H9 (cell line): ENCODE data around the gene MKRN1. TPM values are rescaled to one million over a fixed set of nuclear protein-coding genes. Genes with fewer than 3 reads are reported as not detected.

Experiments
- DNase-seq: peaks from one replicate; pipeline ENCODE4 v3.0.0-alpha.2; 2017
- H2AFZ ChIP-seq: one replicate; pipeline ENCODE4 v1.6.1; 2013; ENCODE audit warnings: mild to moderate bottlenecking, low read length, control low read depth, moderate library complexity
- H2AK5ac ChIP-seq: 2 replicates; pipeline ENCODE4 v1.6.1; 2013; ENCODE audit warnings: low read length, control low read depth, mixed read lengths; ENCODE audit not compliant: insufficient read length
- H2BK120ac ChIP-seq: one replicate; pipeline ENCODE4 v1.6.1; 2013; ENCODE audit warnings: low read depth, mild to moderate bottlenecking, low read length, control low read depth, inconsistent platforms; ENCODE audit not compliant: poor library complexity, severe bottlenecking
- H2BK12ac ChIP-seq: 2 replicates; pipeline ENCODE4 v1.6.1; 2013; ENCODE audit warnings: low read length, control low read depth, mixed read lengths, low read depth; ENCODE audit not compliant: insufficient read length
- H2BK15ac ChIP-seq: 2 replicates; pipeline ENCODE4 v1.6.1; 2013; ENCODE audit warnings: low read depth, low read length, control low read depth
- H2BK20ac ChIP-seq: one replicate; pipeline ENCODE4 v1.6.1; 2013; ENCODE audit warnings: low read depth, mild to moderate bottlenecking, low read length, control low read depth, inconsistent platforms; ENCODE audit not compliant: poor library complexity, severe bottlenecking
- H2BK5ac ChIP-seq: 2 replicates; pipeline ENCODE4 v1.6.1; 2013; ENCODE audit warnings: low read length, control low read depth, mixed read lengths; ENCODE audit not compliant: insufficient read length
- H3K14ac ChIP-seq: 2 replicates; pipeline ENCODE4 v1.6.1; 2013; ENCODE audit warnings: low read length, control low read depth; ENCODE audit not compliant: insufficient read depth
- H3K18ac ChIP-seq: 2 replicates; pipeline ENCODE4 v1.6.1; 2013; ENCODE audit warnings: low read depth, mild to moderate bottlenecking, mixed read lengths, low read length, control low read depth; ENCODE audit not compliant: insufficient read length
- H3K23ac ChIP-seq: 2 replicates; pipeline ENCODE4 v1.6.1; 2013; ENCODE audit warnings: low read length, control low read depth, mixed read lengths, low read depth; ENCODE audit not compliant: insufficient read length
- H3K23me2 ChIP-seq: 2 replicates; pipeline ENCODE4 v1.6.1; 2013; ENCODE audit warnings: low read depth, mild to moderate bottlenecking, mixed read lengths, low read length, control low read depth; ENCODE audit not compliant: insufficient read length, poor library complexity, severe bottlenecking
- H3K27ac ChIP-seq: 2 replicates; pipeline ENCODE4 v1.5.1; 2013; ENCODE audit warnings: low read length, control low read depth, mixed read lengths, low read depth; ENCODE audit not compliant: insufficient read length
- H3K27me3 ChIP-seq: 2 replicates; pipeline ENCODE4 v1.6.1; 2013; ENCODE audit warnings: low read length, control low read depth, inconsistent platforms; ENCODE audit not compliant: insufficient read depth
- H3K4ac ChIP-seq: 2 replicates; pipeline ENCODE4 v1.6.1; 2013; ENCODE audit warnings: low read depth, mild to moderate bottlenecking, control low read depth, inconsistent platforms, low read length, moderate library complexity
- H3K4me1 ChIP-seq: 2 replicates; pipeline ENCODE4 v1.6.1; 2013; ENCODE audit warnings: low read length, control low read depth, inconsistent platforms; ENCODE audit not compliant: insufficient read depth
- H3K4me2 ChIP-seq: 2 replicates; pipeline ENCODE4 v1.6.1; 2013; ENCODE audit warnings: low read length, control low read depth, mixed read lengths; ENCODE audit not compliant: insufficient read length, insufficient read depth
- H3K56ac ChIP-seq: 2 replicates; pipeline ENCODE4 v1.6.1; 2013; ENCODE audit warnings: low read depth, mild to moderate bottlenecking, mixed read lengths, low read length, control low read depth; ENCODE audit not compliant: insufficient read length
- H3K79me1 ChIP-seq: 2 replicates; pipeline ENCODE4 v1.6.1; 2013; ENCODE audit warnings: low read depth, mild to moderate bottlenecking, moderate library complexity, low read length, control low read depth, inconsistent platforms; ENCODE audit not compliant: insufficient read depth, poor library complexity, severe bottlenecking
- H3K79me2 ChIP-seq: 2 replicates; pipeline ENCODE4 v1.6.1; 2013; ENCODE audit warnings: low read length, control low read depth, inconsistent platforms; ENCODE audit not compliant: insufficient read depth
- H3K9ac ChIP-seq: 2 replicates; pipeline ENCODE4 v1.6.1; 2013; ENCODE audit warnings: low read length, control low read depth, mixed read lengths; ENCODE audit not compliant: insufficient read length; ENCODE audit errors: extremely low read depth
- H3K9me3 ChIP-seq: one replicate; pipeline ENCODE4 v1.6.1; 2013; ENCODE audit warnings: low read depth, low read length, inconsistent platforms; ENCODE audit not compliant: control insufficient read depth
- H3T11ph ChIP-seq: one replicate; pipeline ENCODE4 v1.6.1; 2013; ENCODE audit warnings: mild to moderate bottlenecking, low read length, control low read depth, inconsistent platforms
- H4K20me1 ChIP-seq: one replicate; pipeline ENCODE4 v1.6.1; 2013; ENCODE audit not compliant: control insufficient read depth, insufficient read length, insufficient read depth
- H4K5ac ChIP-seq: 2 replicates; pipeline ENCODE4 v1.6.1; 2013; ENCODE audit warnings: low read depth, mild to moderate bottlenecking, mixed read lengths, low read length, control low read depth; ENCODE audit not compliant: insufficient read length
- H4K8ac ChIP-seq: replicated peaks from 2 replicates; pipeline ENCODE4 v1.6.1; 2013; ENCODE audit warnings: low read length, control low read depth, mixed read lengths, low read depth; ENCODE audit not compliant: insufficient read length
- H4K91ac ChIP-seq: 2 replicates; pipeline ENCODE4 v1.6.1; 2013; ENCODE audit warnings: low read depth, mild to moderate bottlenecking, moderate library complexity, mixed read lengths, low read length, control low read depth; ENCODE audit not compliant: insufficient read length
- H3K27ac Mint-ChIP-seq, 3 experiments: 2 replicates in 2 of 3; 3 replicates in 1 of 3; pipeline ENCODE4 v1.8.0; 2020 to 2021; ENCODE audit warnings: mixed read lengths in 3 of 3, mild to moderate bottlenecking in 1 of 3, moderate library complexity in 1 of 3
- H3K27me3 Mint-ChIP-seq: 2 replicates; pipeline ENCODE4 v1.8.0; 2021; ENCODE audit warnings: low read depth, mild to moderate bottlenecking, moderate library complexity, mixed read lengths
- H3K36me3 Mint-ChIP-seq, 3 experiments: 2 replicates in 2 of 3; 3 replicates in 1 of 3; pipeline ENCODE4 v1.8.0; 2020 to 2021; ENCODE audit warnings: low read depth in 3 of 3, mixed read lengths in 3 of 3; ENCODE audit not compliant: insufficient read depth in 1 of 3
- H3K4me1 Mint-ChIP-seq, 2 experiments: 2 replicates each; pipeline ENCODE4 v1.8.0; 2020; ENCODE audit warnings: mixed read lengths in 2 of 2
- H3K4me3 Mint-ChIP-seq, 2 experiments: 2 replicates in 1 of 2; 3 replicates in 1 of 2; pipeline ENCODE4 v1.8.0; 2020 to 2021; ENCODE audit warnings: mild to moderate bottlenecking in 2 of 2, mixed read lengths in 2 of 2, moderate library complexity in 1 of 2
- H3K9me3 Mint-ChIP-seq, 2 experiments: 2 replicates in 1 of 2; 3 replicates in 1 of 2; pipeline ENCODE4 v1.8.0; 2020; ENCODE audit warnings: mild to moderate bottlenecking in 2 of 2, mixed read lengths in 2 of 2, moderate library complexity in 1 of 2
- CTCF ChIP-seq: fragments of 200-600 bp; sonication (generic); conservative IDR thresholded peaks from 3 replicates; pipeline ENCODE4 v1.8.0; 2021; ENCODE audit warnings: antibody characterized with exemption, mild to moderate bottlenecking
- WGBS: extraction: QIAGEN DNeasy Blood & Tissue Kit; methylation state at CpG from one replicate; pipeline ENCODE4 v1.1.7; 2013; ENCODE audit warnings: missing lambda C conversion rate, low lambda C conversion rate, mixed read lengths; ENCODE audit not compliant: insufficient read length; ENCODE audit errors: extremely low coverage; 5-methylcytosine and 5-hydroxymethylcytosine counted together
- total RNA-seq: library from RNA; stranded (reverse); gene quantifications from 2 replicates; pipeline ENCODE4 v1.2.1, GENCODE V29; 2021

Gene MKRN1
- total RNA-seq, 1 experiment from 2014 or later, result 106 TPM

- no peak for DNase-seq
- H3K23ac ChIP-seq, result no peak overlapping the region
- H3K36me3 Mint-ChIP-seq, result peaks cover 1 to 6% (median 1%) of the 10 kb centered on the region in 3 experiments; a peak in 6 of 7 replicates
- no peak overlapping the region for H3K18ac ChIP-seq
- H2BK20ac ChIP-seq, result no peak overlapping the region
- H2BK120ac ChIP-seq, result no peak overlapping the region
- H3K14ac ChIP-seq, result no peak overlapping the region
- peak overlapping the region; percentile 84 to 90 for H3K4me3 Mint-ChIP-seq
- no peak overlapping the region for H2BK12ac ChIP-seq
- no peak overlapping the region for H3K27ac ChIP-seq
- H2BK15ac ChIP-seq, result no peak overlapping the region
- no peaks in the 10 kb centered on the region for H3K23me2 ChIP-seq
- no peak overlapping the region for H2BK5ac ChIP-seq
- H3K4me2 ChIP-seq, result no peak overlapping the region
- H3K4me1 ChIP-seq, result no peaks in the 10 kb centered on the region; the same call in 1 of the 2 replicates
- H3K27me3 ChIP-seq, result no peaks in the 10 kb centered on the region
- no peak overlapping the region for H2AK5ac ChIP-seq
- H3K56ac ChIP-seq, result no peak overlapping the region
- WGBS, result no CpG with 5 or more reads among the region's 11 CpGs
- H4K91ac ChIP-seq, result no peak overlapping the region
- no peak for TF ChIP-seq CTCF
- H3K4me1 Mint-ChIP-seq, result peaks cover 25 to 37% of the 10 kb centered on the region in 2 experiments
- H4K5ac ChIP-seq, result no peak overlapping the region
- H4K20me1 ChIP-seq, result no peaks in the 10 kb centered on the region
- no peak overlapping the region for H4K8ac ChIP-seq
- H3K9me3 ChIP-seq, result no peaks in the 10 kb centered on the region
- H2AFZ ChIP-seq, result no peak overlapping the region
- peaks cover 42% of the 10 kb centered on the region for H3K79me2 ChIP-seq
- no peak overlapping the region for H3K4ac ChIP-seq
- no peaks in the 10 kb centered on the region for H3K27me3 Mint-ChIP-seq
- H3K27ac Mint-ChIP-seq, result peak overlapping the region; percentile 8 to 79 (median 62); a peak in 5 of 7 replicates
- no peak overlapping the region for H3K9ac ChIP-seq
- no peaks in the 10 kb centered on the region for H3K79me1 ChIP-seq
- no peak overlapping the region for H3T11ph ChIP-seq
- peaks cover 0 to 3% of the 10 kb centered on the region in 2 experiments; a peak in 1 of 5 replicates for H3K9me3 Mint-ChIP-seq
These were observed 2.5 kb downstream of the MKRN1 start for GRCh38 chr7:140476698-140477261.
